A673 (cell line): ENCODE results near the gene ERAL1. TPM values are rescaled to one million over a fixed set of nuclear protein-coding genes. Genes with fewer than 3 reads are reported as not detected.
A peak's percentile ranks its signal among the peaks of the same experiment; 100 is the strongest.

Experiments used
- BruUV-seq: library from RNA; stranded (reverse); fragments of 400-500 nt; replicated peaks from 2 replicates; lab custom pipeline; 2021; lab: Mats Ljungman, UMichigan
- CTCF ChIA-PET: fragments of 300-600 bp; sonication (Branson Sonifier 250); formaldehyde crosslinking; loops from one replicate; lab custom pipeline; 2022; ENCODE audit warnings: antibody characterized with exemption; lab: Charles Lee
- POLR2A ChIA-PET: fragments of 300-600 bp; sonication (Branson Sonifier 250); formaldehyde crosslinking; loops from one replicate; lab custom pipeline; 2022; ENCODE audit warnings: antibody characterized with exemption; ENCODE audit not compliant: low non-redundant PET; lab: Charles Lee
- DNase-seq: peaks from one replicate; pipeline ENCODE4 v3.0.0-alpha.2; 2015; ENCODE audit warnings: low spot score
- H3K27ac ChIP-seq: fragments of 200-600 bp; sonication (generic); 2 replicates; pipeline ENCODE4 v1.5.1; 2016; ENCODE audit warnings: mixed run types, low read depth, mild to moderate bottlenecking, mixed read lengths, antibody characterized with exemption, low read length; ENCODE audit not compliant: poor library complexity, severe bottlenecking
- H3K27me3 ChIP-seq: fragments of 200-600 bp; sonication (generic); replicated peaks from 2 replicates; pipeline ENCODE4 v1.6.1; 2017; ENCODE audit warnings: mixed run types, low read depth, mild to moderate bottlenecking, mixed read lengths, antibody characterized with exemption, low read length; ENCODE audit not compliant: insufficient read depth, poor library complexity
- H3K36me3 ChIP-seq: fragments of 200-600 bp; sonication (generic); 2 replicates; pipeline ENCODE4 v1.6.1; 2016; ENCODE audit warnings: mixed run types, mild to moderate bottlenecking, mixed read lengths, antibody characterized with exemption, low read length; ENCODE audit not compliant: insufficient read depth, poor library complexity, severe bottlenecking
- H3K4me1 ChIP-seq: fragments of 200-600 bp; sonication (generic); 2 replicates; pipeline ENCODE4 v1.6.1; 2017; ENCODE audit warnings: mixed run types, mild to moderate bottlenecking, mixed read lengths, antibody characterized with exemption, low read length; ENCODE audit not compliant: insufficient read depth, poor library complexity, severe bottlenecking
- H3K4me3 ChIP-seq: fragments of 200-600 bp; sonication (generic); 2 replicates; pipeline ENCODE4 v1.5.1; 2016; ENCODE audit warnings: low read depth, mixed run types, mild to moderate bottlenecking, mixed read lengths, low read length; ENCODE audit not compliant: poor library complexity, severe bottlenecking
- H3K9me3 ChIP-seq: fragments of 200-600 bp; sonication (generic); 2 replicates; pipeline ENCODE4 v1.6.1; 2016; ENCODE audit warnings: mixed run types, low read depth, mild to moderate bottlenecking, mixed read lengths, antibody characterized with exemption, low read length; ENCODE audit not compliant: poor library complexity, severe bottlenecking
- EZH2 ChIP-seq: fragments of 200-600 bp; sonication (generic); IDR thresholded peaks from 2 replicates; pipeline ENCODE4 v1.6.1; 2017; ENCODE audit warnings: borderline replicate concordance, low read depth, mild to moderate bottlenecking, mixed read lengths, antibody characterized with exemption, low read length; ENCODE audit not compliant: poor library complexity, severe bottlenecking
- intact Hi-C: fragments of 100-400 bp; cut with micrococcal nuclease; formaldehyde crosslinking; loops from one replicate; pipeline ENCODE4 v1.10.0; 2022; ENCODE audit not compliant: unreplicated experiment
- total RNA-seq: library from RNA; stranded (reverse); gene quantifications from 2 replicates; pipeline ENCODE4 v1.2.3, GENCODE V29; 2021
- TF ChIP-seq, protein P1 (sequence below): fragments of 300-800, 200-600 bp; sonication (generic); conservative IDR thresholded peaks from 2 replicates; pipeline ENCODE4 v1.5.1; 2017; ENCODE audit warnings: low read depth, mild to moderate bottlenecking, antibody characterized with exemption, low read length, moderate library complexity, mixed read lengths

ERAL1 gene
- total RNA-seq, 1 experiment from 2014 or later: 80.5 TPM

DNA sequence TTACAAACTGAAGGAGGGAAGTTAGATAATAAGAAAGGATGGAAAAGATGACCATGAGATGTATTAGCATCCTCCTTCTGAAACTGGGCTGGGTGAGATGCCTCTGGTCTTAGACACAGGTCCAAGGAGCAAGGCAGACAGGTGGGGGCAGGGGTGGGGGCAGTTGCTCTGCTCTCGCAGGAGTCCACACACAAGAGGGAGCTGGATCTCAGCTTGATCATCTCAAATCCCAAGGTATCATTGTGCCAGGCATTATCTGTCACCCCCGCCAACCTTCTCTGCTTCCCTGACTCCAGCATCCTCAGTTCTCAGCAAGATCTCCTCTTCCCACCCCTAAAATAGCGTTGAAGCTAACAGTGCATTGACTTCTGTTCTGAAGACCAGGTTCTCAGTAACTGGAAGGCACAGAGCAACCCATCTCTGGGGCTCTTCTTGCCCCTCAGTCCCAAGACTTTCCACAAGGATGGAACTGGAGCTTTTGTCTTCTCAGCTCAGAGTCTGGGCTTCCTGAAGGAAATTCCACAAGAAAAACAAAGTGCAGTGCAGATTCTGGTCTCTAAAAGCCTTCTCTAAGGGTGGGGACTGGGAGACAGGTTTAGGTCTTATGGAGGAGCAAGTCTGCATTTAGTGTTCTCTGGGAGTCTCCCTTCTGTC lies 41.1 kb downstream of the ERAL1 start:
- Histone ChIP-seq H3K4me1 (peaks cover 34% of the 10 kb centered on the region), H3K27ac (peak overlapping the region; percentile 92), H3K36me3 (peaks cover 7% of the 10 kb centered on the region), H3K27me3 (no peaks in the 10 kb centered on the region), H3K4me3 (peak overlapping the region; percentile 85), H3K9me3 (no peaks in the 10 kb centered on the region)
- CTCF ChIA-PET: interaction anchor here (0.5 to 1.2 kb wide), 3 partner anchors 47 to 169 kb away, joined by 3 read pairs; partner anchors contain the start of gene PHF12
- BruUV-seq: no TSS peak
- TF ChIP-seq, protein P1, sequence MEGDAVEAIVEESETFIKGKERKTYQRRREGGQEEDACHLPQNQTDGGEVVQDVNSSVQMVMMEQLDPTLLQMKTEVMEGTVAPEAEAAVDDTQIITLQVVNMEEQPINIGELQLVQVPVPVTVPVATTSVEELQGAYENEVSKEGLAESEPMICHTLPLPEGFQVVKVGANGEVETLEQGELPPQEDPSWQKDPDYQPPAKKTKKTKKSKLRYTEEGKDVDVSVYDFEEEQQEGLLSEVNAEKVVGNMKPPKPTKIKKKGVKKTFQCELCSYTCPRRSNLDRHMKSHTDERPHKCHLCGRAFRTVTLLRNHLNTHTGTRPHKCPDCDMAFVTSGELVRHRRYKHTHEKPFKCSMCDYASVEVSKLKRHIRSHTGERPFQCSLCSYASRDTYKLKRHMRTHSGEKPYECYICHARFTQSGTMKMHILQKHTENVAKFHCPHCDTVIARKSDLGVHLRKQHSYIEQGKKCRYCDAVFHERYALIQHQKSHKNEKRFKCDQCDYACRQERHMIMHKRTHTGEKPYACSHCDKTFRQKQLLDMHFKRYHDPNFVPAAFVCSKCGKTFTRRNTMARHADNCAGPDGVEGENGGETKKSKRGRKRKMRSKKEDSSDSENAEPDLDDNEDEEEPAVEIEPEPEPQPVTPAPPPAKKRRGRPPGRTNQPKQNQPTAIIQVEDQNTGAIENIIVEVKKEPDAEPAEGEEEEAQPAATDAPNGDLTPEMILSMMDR: no peak
- no peak for TF ChIP-seq EZH2
- intact Hi-C loops: loop anchor here (5.0 kb wide), 2 partner anchors 44 to 169 kb away; partner anchors contain the start of genes NEK8 and TLCD1
- no peak for DNase-seq
- POLR2A ChIA-PET: no interaction called here

DNA sequence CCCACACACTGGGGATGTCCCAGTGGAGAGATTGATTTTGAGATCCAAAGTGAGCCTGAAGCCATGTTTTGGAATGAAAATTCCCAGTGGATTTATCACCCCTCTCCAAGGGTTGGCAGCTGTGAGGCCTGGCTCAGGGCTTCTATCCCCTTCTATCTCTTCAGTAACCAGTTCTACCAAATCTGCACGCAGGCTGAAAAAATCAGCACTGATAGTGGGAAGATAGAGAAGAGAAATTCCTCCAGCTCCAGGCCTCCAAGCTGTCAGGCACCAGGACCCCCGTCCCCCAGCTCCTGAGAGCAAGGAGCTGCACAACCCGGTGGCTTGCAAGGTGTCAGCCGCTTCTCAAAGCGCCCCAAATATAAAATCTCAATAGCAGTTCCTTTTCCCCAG lies 41.7 kb downstream of the ERAL1 start:
- Histone ChIP-seq H3K4me3 (peak overlapping the region; percentile 85), H3K36me3 (peaks cover 7% of the 10 kb centered on the region), H3K27ac (peak overlapping the region; percentile 92), H3K4me1 (peaks cover 40% of the 10 kb centered on the region), H3K9me3 (no peaks in the 10 kb centered on the region), H3K27me3 (no peaks in the 10 kb centered on the region)
- TF ChIP-seq, protein P1: no peak
- no peak for TF ChIP-seq EZH2
- BruUV-seq: no TSS peak
- POLR2A ChIA-PET: no interaction called here
- intact Hi-C loops: loop anchor here (5.0 kb wide), 2 partner anchors 44 to 169 kb away; partner anchors contain the start of genes NEK8 and TLCD1
- peak; percentile 39 for DNase-seq
- CTCF ChIA-PET: interaction anchor here (0.8 to 1.2 kb wide), 2 partner anchors 47 to 170 kb away, joined by 3 read pairs; no protein-coding TSS in a partner anchor

DNA sequence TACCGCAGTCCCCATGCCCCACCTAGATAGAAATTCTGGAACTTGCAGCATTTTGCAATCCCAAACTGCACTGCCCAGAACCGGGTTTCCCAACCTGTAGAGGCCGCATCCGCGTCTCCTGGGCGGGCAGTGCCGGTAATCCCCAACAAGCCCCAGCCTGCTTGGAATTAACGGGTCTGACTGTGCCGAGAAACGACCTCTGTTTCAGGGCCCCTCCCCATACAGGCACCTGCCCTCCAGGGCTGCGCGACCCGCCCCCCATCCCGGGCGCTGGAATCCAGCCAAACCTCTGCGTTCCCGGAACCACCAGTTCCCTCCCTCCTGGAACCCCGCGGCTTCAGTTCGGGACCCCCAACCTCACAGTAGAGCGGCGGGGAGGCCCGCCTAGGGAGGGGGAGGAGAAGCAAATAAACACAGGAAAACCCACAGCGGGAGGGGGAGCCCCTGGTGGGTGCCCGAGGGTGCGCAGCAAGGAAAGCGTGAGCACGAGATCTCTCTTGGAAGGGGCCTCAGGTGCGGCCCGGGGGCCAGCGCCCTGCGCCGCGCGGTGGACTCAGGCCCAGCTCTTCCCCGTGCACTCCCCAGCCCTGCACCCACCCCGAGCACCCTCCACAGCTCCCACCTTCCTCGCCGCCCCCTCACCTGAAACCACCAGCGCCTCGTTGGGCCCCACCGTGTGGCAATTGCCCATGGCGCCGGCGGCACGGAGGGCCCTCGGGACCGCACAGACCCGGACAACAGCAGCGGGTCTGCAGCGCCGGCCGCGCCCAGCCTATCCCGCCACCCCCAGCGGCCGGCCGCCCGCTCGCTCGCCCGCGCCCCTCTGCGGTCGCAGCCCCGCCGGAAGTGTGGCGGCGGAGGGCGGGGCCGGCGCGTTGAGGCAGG lies 42.3 kb downstream of the ERAL1 start, which contains the start of gene FLOT2:
Gene FLOT2 (minus strand): TSS at position 850 of the 885 bp plus-strand sequence. CDS start 159 bp downstream, at position 691.
- TF ChIP-seq, protein P1: peak; percentile 25; the same call in 1 of the 2 replicates
- TF ChIP-seq EZH2: no peak
- H3K36me3 ChIP-seq: peaks cover 7% of the 10 kb centered on the region
- H3K4me3 ChIP-seq: peak within 1 kb of the TSS; percentile 85
- H3K27me3 ChIP-seq: no peaks in the 10 kb centered on the region
- no TSS peak for BruUV-seq
- no peaks in the 10 kb centered on the region for H3K9me3 ChIP-seq
- H3K4me1 ChIP-seq: peaks cover 46% of the 10 kb centered on the region
- POLR2A ChIA-PET: interaction anchor here (0.5 kb wide), 1 partner anchor 44 kb away, joined by 8 read pairs; no protein-coding TSS in a partner anchor
- H3K27ac ChIP-seq: peak within 1 kb of the TSS; percentile 92
- CTCF ChIA-PET: interaction anchor here (0.9 to 1.3 kb wide), 3 partner anchors 133 to 170 kb away, joined by 3 to 5 read pairs (median 3); no protein-coding TSS in a partner anchor
- intact Hi-C loops: loop anchor here (5.0 kb wide), 2 partner anchors 45 to 170 kb away; partner anchors contain the start of genes NEK8 and TLCD1
- peak; percentile 75 for DNase-seq
